ENCODE results near the gene OR52A1.

OR52A1 gene

DNA sequence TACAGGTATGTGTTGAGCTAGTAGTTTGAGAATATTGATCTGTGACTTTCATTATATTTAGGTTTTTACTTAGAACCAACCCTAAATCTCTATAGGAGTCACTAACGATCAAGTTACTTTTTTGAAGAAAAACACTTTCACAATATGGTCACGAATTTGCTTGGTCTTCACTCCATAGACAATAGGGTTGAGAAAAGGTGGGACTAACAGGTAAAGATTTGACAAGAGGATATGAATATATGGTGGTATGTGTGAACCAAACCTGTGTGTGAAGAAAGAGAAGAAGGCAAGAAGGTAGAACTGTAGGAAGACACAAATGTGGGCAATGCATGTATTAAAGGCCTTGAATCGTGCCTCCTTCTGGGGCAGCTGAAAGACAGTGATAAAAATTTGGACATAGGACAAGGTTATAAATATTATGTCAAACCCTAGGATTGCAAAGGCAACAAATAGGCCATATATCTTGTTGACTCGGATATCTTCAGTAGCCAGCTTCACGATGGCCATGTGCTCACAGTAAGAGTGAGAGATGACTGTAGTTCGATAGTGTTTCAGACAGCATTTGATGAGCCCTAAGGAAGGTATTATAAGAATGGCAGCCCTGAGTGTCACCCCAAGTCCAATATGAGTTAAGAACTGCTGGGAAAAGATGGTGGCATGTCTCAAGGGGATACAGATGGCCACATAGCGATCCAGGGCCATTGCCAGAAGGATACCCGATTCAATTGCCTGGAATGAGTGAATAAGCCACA, 22.8 kb downstream of the OR52A1 start:
- H3K9ac ChIP-seq (ENCODE audit: low read depth, low read length): no peak overlapping the region

GRCh38 chr11:5129457-5129877, 25.1 kb downstream of the OR52A1 start:
- Histone ChIP-seq H3K36me3 (ENCODE audit: insufficient read depth, low read length) (no peaks in the 10 kb centered on the region), H3K27me3 (ENCODE audit: control insufficient read depth, insufficient read depth, low read length) (no peaks in the 10 kb centered on the region), H3K4me3 (ENCODE audit: low read length) (no peak overlapping the region), H3K9me3 (replicated peaks; ENCODE audit: low read length) (no peaks in the 10 kb centered on the region), H3K9ac (ENCODE audit: low read depth, low read length) (no peak overlapping the region), H3K4me1 (ENCODE audit: control insufficient read depth, insufficient read depth, low read length) (no peaks in the 10 kb centered on the region), H3K4me2 (ENCODE audit: low read length) (no peak overlapping the region)

More for the DNA sequence above, 22.8 kb downstream of the OR52A1 start:
- H3K4me1 ChIP-seq (ENCODE audit: control insufficient read depth, insufficient read depth, low read length): no peaks in the 10 kb centered on the region
- H3K27me3 ChIP-seq (ENCODE audit: control insufficient read depth, insufficient read depth, low read length): no peaks in the 10 kb centered on the region
- no peaks in the 10 kb centered on the region for H3K9me3 ChIP-seq (replicated peaks; ENCODE audit: low read length)
- H3K36me3 ChIP-seq (ENCODE audit: insufficient read depth, low read length): no peaks in the 10 kb centered on the region
- no peak overlapping the region for H3K4me3 ChIP-seq (ENCODE audit: low read length)
- H3K4me2 ChIP-seq (ENCODE audit: low read length): no peak overlapping the region

GRCh38 chr11:5124891-5125620, 29.5 kb downstream of the OR52A1 start:
- Histone ChIP-seq H3K9ac (ENCODE audit: low read depth, low read length) (no peak overlapping the region), H3K36me3 (ENCODE audit: insufficient read depth, low read length) (no peaks in the 10 kb centered on the region), H3K4me2 (ENCODE audit: low read length) (no peak overlapping the region), H3K9me3 (replicated peaks; ENCODE audit: low read length) (no peaks in the 10 kb centered on the region), H3K4me1 (ENCODE audit: control insufficient read depth, insufficient read depth, low read length) (no peaks in the 10 kb centered on the region), H3K4me3 (ENCODE audit: low read length) (no peak overlapping the region), H3K27me3 (ENCODE audit: control insufficient read depth, insufficient read depth, low read length) (no peaks in the 10 kb centered on the region)

GRCh38 chr11:5123802-5124521, 30.6 kb downstream of the OR52A1 start:
- H3K4me1 ChIP-seq (ENCODE audit: control insufficient read depth, insufficient read depth, low read length): no peaks in the 10 kb centered on the region
- no peaks in the 10 kb centered on the region for H3K36me3 ChIP-seq (ENCODE audit: insufficient read depth, low read length)
- no peaks in the 10 kb centered on the region for H3K9me3 ChIP-seq (replicated peaks; ENCODE audit: low read length)
- no peak overlapping the region for H3K4me3 ChIP-seq (ENCODE audit: low read length)
- H3K9ac ChIP-seq (ENCODE audit: low read depth, low read length): no peak overlapping the region
- H3K27me3 ChIP-seq (ENCODE audit: control insufficient read depth, insufficient read depth, low read length): no peaks in the 10 kb centered on the region
- no peak overlapping the region for H3K4me2 ChIP-seq (ENCODE audit: low read length)

DNA sequence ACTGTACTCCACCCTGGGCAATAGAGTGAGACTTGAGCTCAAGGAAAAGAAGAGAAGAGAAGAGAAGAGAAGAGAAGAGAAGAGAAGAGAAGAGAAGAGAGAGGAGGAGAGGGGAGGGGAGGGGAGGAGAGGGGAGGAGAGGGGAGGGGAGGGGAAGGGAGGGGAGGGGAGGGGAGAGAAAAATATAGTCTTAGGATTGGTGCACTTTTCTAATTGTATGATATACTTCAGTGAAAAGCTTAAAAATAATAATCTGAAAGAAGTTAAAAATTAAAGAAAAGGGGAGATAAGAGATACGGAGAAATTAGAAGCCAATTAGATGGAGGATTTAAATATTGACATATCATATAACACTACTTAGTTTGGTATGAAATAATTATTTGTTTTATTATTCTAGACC, 35.7 kb downstream of the OR52A1 start:
- no peak overlapping the region for H3K4me3 ChIP-seq (ENCODE audit: low read length)

DNA sequence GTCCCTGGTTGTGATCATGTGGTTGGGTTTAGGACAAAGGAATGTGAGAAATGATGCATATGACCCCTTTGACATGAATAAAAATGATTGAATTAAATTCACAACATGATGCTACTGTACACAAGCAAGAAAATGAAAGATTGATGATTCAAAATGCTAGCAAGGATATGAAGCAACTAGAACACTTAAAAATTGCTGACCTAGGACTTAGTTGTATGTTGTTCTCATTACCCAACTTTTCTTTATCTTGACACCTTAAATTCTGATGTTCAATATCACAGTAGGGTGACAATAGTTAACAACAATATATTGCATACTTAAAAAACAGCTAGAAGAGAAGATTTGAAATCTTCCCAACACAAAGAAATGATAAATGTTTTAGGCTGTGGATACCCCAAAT, 37.0 kb downstream of the OR52A1 start:
- no peak overlapping the region for H3K9ac ChIP-seq (ENCODE audit: low read depth, low read length)
- no peaks in the 10 kb centered on the region for H3K4me1 ChIP-seq (ENCODE audit: control insufficient read depth, insufficient read depth, low read length)
- no peaks in the 10 kb centered on the region for H3K36me3 ChIP-seq (ENCODE audit: insufficient read depth, low read length)
- no peak overlapping the region for H3K4me3 ChIP-seq (ENCODE audit: low read length)
- H3K9me3 ChIP-seq (replicated peaks; ENCODE audit: low read length): no peaks in the 10 kb centered on the region
- H3K27me3 ChIP-seq (ENCODE audit: control insufficient read depth, insufficient read depth, low read length): no peaks in the 10 kb centered on the region
- no peak overlapping the region for H3K4me2 ChIP-seq (ENCODE audit: low read length)

More for the DNA sequence above, 35.7 kb downstream of the OR52A1 start:
- H3K9me3 ChIP-seq (replicated peaks; ENCODE audit: low read length): no peaks in the 10 kb centered on the region
- no peak overlapping the region for H3K4me2 ChIP-seq (ENCODE audit: low read length)
- H3K4me1 ChIP-seq (ENCODE audit: control insufficient read depth, insufficient read depth, low read length): no peaks in the 10 kb centered on the region
- no peaks in the 10 kb centered on the region for H3K27me3 ChIP-seq (ENCODE audit: control insufficient read depth, insufficient read depth, low read length)
- no peaks in the 10 kb centered on the region for H3K36me3 ChIP-seq (ENCODE audit: insufficient read depth, low read length)
- H3K9ac ChIP-seq (ENCODE audit: low read depth, low read length): no peak overlapping the region

GRCh38 chr11:5115339-5115738, 39.2 kb downstream of the OR52A1 start:
- no peak overlapping the region for H3K4me3 ChIP-seq (ENCODE audit: low read length)
- no peaks in the 10 kb centered on the region for H3K36me3 ChIP-seq (ENCODE audit: insufficient read depth, low read length)
- no peak overlapping the region for H3K9ac ChIP-seq (ENCODE audit: low read depth, low read length)
- no peaks in the 10 kb centered on the region for H3K4me1 ChIP-seq (ENCODE audit: control insufficient read depth, insufficient read depth, low read length)
- H3K9me3 ChIP-seq (replicated peaks; ENCODE audit: low read length): no peaks in the 10 kb centered on the region
- H3K27me3 ChIP-seq (ENCODE audit: control insufficient read depth, insufficient read depth, low read length): no peaks in the 10 kb centered on the region
- no peak overlapping the region for H3K4me2 ChIP-seq (ENCODE audit: low read length)

- no peak overlapping the region for H3K4me2 ChIP-seq (ENCODE audit: low read length)
- no peaks in the 10 kb centered on the region for H3K9me3 ChIP-seq (replicated peaks; ENCODE audit: low read length)
- no peak overlapping the region for H3K9ac ChIP-seq (ENCODE audit: low read depth, low read length)
- H3K4me3 ChIP-seq (ENCODE audit: low read length): no peak overlapping the region
- H3K4me1 ChIP-seq (ENCODE audit: control insufficient read depth, insufficient read depth, low read length): no peaks in the 10 kb centered on the region
- no peaks in the 10 kb centered on the region for H3K27me3 ChIP-seq (ENCODE audit: control insufficient read depth, insufficient read depth, low read length)
- H3K36me3 ChIP-seq (ENCODE audit: insufficient read depth, low read length): no peaks in the 10 kb centered on the region
These were observed 47.3 kb downstream of the OR52A1 start for GRCh38 chr11:5107285-5107684.

GRCh38 chr11:5103066-5103465, 51.5 kb downstream of the OR52A1 start:
- H3K4me1 ChIP-seq (ENCODE audit: control insufficient read depth, insufficient read depth, low read length): no peaks in the 10 kb centered on the region
- H3K27me3 ChIP-seq (ENCODE audit: control insufficient read depth, insufficient read depth, low read length): no peaks in the 10 kb centered on the region
- H3K4me3 ChIP-seq (ENCODE audit: low read length): no peak overlapping the region
- no peaks in the 10 kb centered on the region for H3K36me3 ChIP-seq (ENCODE audit: insufficient read depth, low read length)
- H3K4me2 ChIP-seq (ENCODE audit: low read length): no peak overlapping the region
- no peak overlapping the region for H3K9ac ChIP-seq (ENCODE audit: low read depth, low read length)
- no peaks in the 10 kb centered on the region for H3K9me3 ChIP-seq (replicated peaks; ENCODE audit: low read length)

DNA sequence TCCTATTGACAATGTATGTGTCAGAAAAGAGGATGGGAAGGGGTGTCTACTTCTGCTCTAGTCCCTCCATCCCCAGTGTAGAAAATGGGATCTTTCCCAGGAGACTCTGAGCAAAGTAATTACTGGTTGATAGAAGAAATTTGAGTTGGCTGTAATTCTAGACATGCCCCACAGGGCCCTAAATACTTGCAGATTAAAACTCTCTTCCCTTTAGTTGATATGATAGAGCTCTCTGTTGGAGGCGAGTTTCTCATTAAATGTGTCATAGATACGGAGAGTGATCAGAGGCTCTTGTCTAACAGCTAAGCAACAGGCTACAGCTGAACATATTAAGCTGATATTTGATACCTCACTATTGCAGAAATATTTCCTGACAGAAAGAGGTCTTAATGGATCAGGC, 52.3 kb downstream of the OR52A1 start:
- H3K36me3 ChIP-seq (ENCODE audit: insufficient read depth, low read length): no peaks in the 10 kb centered on the region
- no peak overlapping the region for H3K4me2 ChIP-seq (ENCODE audit: low read length)
- H3K4me3 ChIP-seq (ENCODE audit: low read length): no peak overlapping the region
- H3K9me3 ChIP-seq (replicated peaks; ENCODE audit: low read length): no peaks in the 10 kb centered on the region
- no peaks in the 10 kb centered on the region for H3K27me3 ChIP-seq (ENCODE audit: control insufficient read depth, insufficient read depth, low read length)
- H3K4me1 ChIP-seq (ENCODE audit: control insufficient read depth, insufficient read depth, low read length): no peaks in the 10 kb centered on the region
- H3K9ac ChIP-seq (ENCODE audit: low read depth, low read length): no peak overlapping the region

- no peaks in the 10 kb centered on the region for H3K27me3 ChIP-seq (ENCODE audit: control insufficient read depth, insufficient read depth, low read length)
- H3K36me3 ChIP-seq (ENCODE audit: insufficient read depth, low read length): no peaks in the 10 kb centered on the region
- no peak overlapping the region for H3K4me2 ChIP-seq (ENCODE audit: low read length)
- no peak overlapping the region for H3K4me3 ChIP-seq (ENCODE audit: low read length)
- no peaks in the 10 kb centered on the region for H3K4me1 ChIP-seq (ENCODE audit: control insufficient read depth, insufficient read depth, low read length)
- no peaks in the 10 kb centered on the region for H3K9me3 ChIP-seq (replicated peaks; ENCODE audit: low read length)
- H3K9ac ChIP-seq (ENCODE audit: low read depth, low read length): no peak overlapping the region
These were observed 58.5 kb downstream of the OR52A1 start for GRCh38 chr11:5096011-5096410.

All from skeletal muscle satellite cell (primary cell).